GM12865 (cell line): ENCODE results near the gene LRRC26.

Experiments used
- DNase-seq: peaks from one replicate; pipeline ENCODE4 v3.0.0; 2010; ENCODE audit warnings: low read depth
- H3K4me3 ChIP-seq: 2 replicates; pipeline ENCODE4 v1.5.1; 2011; ENCODE audit warnings: mild to moderate bottlenecking, low read depth, low read length, control low read depth
- TF ChIP-seq, protein P1 (sequence below): IDR thresholded peaks from 2 replicates; pipeline ENCODE4 v1.5.1; 2011; ENCODE audit warnings: low read length, control low read depth, low read depth, inconsistent platforms; ENCODE audit not compliant: insufficient read depth; ENCODE audit errors: missing control alignments

LRRC26 gene

DNA sequence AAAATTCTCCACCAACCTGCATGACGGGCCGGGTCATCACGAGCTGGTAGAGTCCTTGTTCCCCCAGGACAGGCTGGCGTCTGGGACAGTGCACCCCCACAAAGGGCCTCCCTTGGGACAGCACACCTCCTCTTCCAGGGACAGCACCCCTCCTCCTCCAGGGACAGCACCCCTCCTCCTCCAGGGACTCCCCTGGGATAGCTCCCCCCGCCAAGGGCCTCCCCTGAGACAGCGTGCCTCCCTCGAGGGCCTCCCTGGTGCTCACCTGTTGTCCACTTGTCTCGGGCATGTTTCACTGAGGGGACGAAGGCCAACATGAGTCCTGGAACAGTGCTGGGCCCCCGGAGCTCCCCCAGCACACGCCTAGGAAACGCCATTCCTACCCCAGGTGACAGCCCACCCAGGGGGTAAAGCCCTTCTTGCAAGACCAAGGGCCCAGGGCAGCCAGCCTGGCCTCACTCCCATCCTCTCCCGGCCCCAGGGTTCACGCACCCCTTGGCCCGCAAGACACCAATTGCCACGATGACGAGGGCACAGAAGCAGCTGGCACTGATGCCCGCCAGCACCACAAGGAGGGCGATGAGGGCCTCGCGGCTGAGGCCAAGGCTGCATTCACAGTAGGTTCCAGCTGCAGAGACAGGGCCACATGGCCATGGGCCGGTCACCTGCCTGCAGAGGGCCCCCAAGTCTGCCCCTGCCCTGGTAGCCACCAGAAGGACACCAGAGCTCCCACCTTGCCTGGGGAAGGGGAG, 1.5 kb upstream of the LRRC26 start:
- DNase-seq = no peak
- H3K4me3 ChIP-seq = no peak overlapping the region
- TF ChIP-seq, protein P1, sequence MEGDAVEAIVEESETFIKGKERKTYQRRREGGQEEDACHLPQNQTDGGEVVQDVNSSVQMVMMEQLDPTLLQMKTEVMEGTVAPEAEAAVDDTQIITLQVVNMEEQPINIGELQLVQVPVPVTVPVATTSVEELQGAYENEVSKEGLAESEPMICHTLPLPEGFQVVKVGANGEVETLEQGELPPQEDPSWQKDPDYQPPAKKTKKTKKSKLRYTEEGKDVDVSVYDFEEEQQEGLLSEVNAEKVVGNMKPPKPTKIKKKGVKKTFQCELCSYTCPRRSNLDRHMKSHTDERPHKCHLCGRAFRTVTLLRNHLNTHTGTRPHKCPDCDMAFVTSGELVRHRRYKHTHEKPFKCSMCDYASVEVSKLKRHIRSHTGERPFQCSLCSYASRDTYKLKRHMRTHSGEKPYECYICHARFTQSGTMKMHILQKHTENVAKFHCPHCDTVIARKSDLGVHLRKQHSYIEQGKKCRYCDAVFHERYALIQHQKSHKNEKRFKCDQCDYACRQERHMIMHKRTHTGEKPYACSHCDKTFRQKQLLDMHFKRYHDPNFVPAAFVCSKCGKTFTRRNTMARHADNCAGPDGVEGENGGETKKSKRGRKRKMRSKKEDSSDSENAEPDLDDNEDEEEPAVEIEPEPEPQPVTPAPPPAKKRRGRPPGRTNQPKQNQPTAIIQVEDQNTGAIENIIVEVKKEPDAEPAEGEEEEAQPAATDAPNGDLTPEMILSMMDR = no peak

DNA sequence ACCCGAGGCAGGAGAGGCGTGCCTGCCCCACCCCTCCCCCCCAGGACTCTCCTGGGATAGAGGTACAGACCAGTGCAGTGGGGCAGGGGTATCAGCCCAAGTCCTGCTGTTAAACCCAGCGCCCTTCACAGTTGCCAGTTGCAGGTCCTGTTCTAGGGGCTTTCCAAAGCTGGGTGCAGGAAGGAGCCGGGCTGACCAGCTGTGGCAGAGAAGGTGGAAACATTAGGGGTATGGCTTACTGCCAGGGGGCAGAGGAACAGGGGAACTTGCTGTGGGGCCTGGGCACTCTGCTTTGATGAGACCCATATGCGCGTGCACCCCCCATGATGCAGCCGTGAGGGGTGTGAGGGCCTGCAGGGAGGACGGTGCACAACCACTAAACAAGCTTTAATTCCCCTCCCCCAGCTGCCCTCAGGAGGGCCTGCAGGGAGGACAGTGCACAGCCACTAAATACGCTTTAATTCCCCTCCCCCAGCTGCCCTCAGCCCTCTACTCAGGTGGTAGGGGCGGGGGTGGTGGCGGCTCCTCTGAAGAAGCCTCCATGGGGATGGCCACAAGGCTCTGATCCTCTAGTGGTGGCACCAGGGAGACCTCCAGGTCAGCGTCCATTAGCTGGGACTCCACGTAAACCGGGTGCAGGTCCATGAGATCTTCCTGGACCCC, 766 bp upstream of the LRRC26 start:
- TF ChIP-seq, protein P1 = no peak
- peak; percentile 38 for DNase-seq
- no peak overlapping the region for H3K4me3 ChIP-seq

DNA sequence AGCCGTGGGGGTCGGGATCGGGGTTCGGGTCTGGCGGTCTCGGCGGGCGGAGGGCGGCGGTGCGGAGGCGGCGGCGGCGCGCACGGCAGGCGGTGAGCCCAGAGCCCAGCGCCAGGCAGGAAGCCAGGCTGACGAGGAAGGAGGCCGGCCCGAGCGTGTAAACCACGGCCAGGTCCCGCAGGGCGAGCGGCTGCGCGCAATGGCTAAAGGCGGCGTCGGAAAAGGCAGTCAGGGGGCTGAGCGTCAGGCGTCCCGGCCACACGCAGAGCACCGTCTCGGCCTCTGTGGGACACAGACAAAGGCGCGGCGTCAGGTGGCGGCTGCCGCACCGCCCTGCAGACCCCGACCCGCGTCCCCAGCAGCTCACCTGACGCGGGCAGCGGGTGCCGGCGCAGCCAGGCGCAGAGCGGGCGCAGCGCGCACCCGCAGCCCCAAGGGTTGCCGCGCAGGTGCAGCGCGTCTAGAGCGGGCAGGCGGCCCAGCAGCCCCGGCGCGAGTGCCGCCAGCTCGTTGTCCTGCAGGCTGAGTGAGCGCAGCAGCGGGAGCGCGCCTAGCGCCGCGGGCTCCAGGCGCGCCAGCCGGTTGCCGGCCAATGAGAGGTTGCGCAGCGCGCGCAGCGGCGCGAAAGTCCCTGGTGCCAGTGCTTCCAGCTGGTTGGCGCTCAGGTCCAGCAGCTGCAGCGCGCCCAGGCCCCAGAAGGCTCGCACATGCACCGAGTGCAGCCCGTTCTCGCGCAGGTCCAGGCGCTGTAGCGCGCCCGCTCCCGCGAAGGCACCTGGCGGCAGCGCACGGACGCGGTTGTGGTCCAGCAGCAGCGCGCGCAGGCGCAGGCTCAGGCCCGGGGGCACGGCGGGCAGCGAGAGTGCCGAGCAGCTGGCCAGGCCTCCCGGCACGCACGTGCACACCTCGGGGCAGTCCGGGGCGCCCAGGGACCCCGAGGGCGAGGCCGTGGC, 671 bp downstream of the LRRC26 start:
- TF ChIP-seq, protein P1 = no peak
- peak; percentile 82 for DNase-seq
- H3K4me3 ChIP-seq = peak overlapping the region; percentile 48

DNA sequence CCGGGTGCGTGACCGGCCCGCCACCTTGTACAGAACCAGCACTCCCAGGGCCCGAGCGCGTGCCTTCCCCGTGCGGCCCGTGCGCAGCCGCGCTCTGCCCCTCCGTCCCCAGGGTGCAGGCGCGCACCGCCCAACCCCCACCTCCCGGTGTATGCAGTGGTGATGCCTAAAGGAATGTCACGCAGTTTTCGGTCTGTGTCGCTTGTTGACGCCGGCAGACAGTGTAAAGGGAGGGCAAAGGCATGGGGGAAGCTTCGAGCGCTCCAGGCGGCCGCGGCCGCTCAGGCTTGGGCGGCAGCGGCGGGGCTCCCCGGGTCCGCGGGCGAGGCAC, 1.3 kb downstream of the LRRC26 start:
- TF ChIP-seq, protein P1 = no peak
- H3K4me3 ChIP-seq = peak overlapping the region; percentile 48
- peak; percentile 38 for DNase-seq

DNA sequence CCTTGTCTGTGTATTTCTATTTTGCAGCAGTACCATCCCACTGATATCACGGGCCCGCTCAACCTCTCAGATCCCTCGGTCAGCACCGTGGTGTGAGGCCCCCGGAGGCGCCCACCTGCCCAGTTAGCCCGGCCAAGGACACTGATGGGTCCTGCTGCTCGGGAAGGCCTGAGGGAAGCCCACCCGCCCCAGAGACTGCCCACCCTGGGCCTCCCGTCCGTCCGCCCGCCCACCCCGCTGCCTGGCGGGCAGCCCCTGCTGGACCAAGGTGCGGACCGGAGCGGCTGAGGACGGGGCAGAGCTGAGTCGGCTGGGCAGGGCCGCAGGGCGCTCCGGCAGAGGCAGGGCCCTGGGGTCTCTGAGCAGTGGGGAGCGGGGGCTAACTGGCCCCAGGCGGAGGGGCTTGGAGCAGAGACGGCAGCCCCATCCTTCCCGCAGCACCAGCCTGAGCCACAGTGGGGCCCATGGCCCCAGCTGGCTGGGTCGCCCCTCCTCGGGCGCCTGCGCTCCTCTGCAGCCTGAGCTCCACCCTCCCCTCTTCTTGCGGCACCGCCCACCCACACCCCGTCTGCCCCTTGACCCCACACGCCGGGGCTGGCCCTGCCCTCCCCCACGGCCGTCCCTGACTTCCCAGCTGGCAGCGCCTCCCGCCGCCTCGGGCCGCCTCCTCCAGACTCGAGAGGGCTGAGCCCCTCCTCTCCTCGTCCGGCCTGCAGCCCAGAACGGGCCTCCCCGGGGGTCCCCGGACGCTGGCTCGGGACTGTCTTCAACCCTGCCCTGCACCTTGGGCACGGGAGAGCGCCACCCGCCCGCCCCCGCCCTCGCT, 1.9 kb downstream of the LRRC26 start:
- peak overlapping the region; percentile 48 for H3K4me3 ChIP-seq
- peak; percentile 59 for DNase-seq

More for the DNA sequence above, 1.9 kb downstream of the LRRC26 start:
- TF ChIP-seq, protein P1 = no peak
